ENCODE measurements around the gene PNPT1.

PNPT1 gene

DNA sequence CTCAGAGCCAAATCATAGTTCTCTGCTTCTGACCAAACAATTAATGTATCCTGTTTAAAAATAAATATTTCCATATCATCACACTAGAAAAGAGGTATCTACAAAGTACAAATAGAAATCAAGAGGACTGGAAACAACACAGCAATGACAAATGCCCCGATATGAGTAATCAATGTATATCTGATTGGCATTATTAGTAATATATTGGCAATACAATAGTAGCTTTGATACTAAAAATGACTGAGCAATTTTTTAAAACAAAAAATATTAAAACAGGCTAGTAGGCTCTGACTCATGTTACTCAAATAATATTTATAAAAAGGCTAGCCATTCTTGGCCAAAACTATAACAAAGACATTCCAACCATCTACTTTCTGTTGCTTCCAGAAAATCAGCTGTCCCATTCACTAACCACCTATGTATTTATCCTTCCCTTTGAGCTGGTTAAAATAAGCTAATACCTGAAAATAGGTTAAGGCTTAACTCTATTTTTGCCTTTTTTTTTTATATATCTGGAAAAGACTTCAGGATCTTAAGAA lies 89.5 kb downstream of the PNPT1 start:
- TF ChIP-seq SIN3A (IDR thresholded peaks at IDR 0.05; ENCODE audit: borderline replicate concordance, insufficient read depth, low read length) (no peak), POLR2AphosphoS5 (IDR thresholded peaks at IDR 0.05; ENCODE audit: low read depth, low read length) (no peak), FOXP2 (optimal IDR thresholded peaks at IDR 0.05; ENCODE audit: borderline replicate concordance, extremely low read depth, extremely low read length, insufficient read depth) (no peak), TAF1 (IDR thresholded peaks at IDR 0.05; ENCODE audit: borderline replicate concordance, insufficient read depth, low read length) (no peak), REST (IDR thresholded peaks at IDR 0.05; ENCODE audit: insufficient read depth in 1 of 2, low read depth in 2 of 2, low read length in 2 of 2) (no peak)

DNA sequence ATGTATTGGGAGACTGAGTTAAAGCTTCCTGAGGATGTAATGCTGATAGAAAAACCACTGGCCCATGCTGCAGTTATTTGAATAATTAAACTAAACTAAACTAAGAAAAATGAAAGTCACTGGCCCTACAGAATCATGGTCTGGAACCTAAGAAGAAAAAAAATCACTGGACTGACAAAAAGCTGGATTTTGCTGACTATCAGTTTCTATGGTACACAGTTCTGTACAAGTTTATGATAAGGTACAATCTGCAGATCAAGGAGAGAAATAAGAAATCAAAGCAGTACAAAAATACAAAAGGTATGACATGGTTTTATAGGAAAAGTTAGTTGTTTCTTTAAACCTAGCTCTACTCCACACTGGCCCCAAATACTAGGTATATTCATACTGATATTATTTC lies 91.8 kb downstream of the PNPT1 start:
- no peak for TF ChIP-seq TAF1 (IDR thresholded peaks at IDR 0.05; ENCODE audit: borderline replicate concordance, insufficient read depth, low read length)
- no peak for TF ChIP-seq POLR2AphosphoS5 (IDR thresholded peaks at IDR 0.05; ENCODE audit: low read depth, low read length)
- TF ChIP-seq SIN3A (IDR thresholded peaks at IDR 0.05; ENCODE audit: borderline replicate concordance, insufficient read depth, low read length): no peak
- TF ChIP-seq REST (IDR thresholded peaks at IDR 0.05; ENCODE audit: insufficient read depth in 1 of 2, low read depth in 2 of 2, low read length in 2 of 2): no peak
- no peak for TF ChIP-seq FOXP2 (optimal IDR thresholded peaks at IDR 0.05; ENCODE audit: borderline replicate concordance, extremely low read depth, extremely low read length, insufficient read depth)

DNA sequence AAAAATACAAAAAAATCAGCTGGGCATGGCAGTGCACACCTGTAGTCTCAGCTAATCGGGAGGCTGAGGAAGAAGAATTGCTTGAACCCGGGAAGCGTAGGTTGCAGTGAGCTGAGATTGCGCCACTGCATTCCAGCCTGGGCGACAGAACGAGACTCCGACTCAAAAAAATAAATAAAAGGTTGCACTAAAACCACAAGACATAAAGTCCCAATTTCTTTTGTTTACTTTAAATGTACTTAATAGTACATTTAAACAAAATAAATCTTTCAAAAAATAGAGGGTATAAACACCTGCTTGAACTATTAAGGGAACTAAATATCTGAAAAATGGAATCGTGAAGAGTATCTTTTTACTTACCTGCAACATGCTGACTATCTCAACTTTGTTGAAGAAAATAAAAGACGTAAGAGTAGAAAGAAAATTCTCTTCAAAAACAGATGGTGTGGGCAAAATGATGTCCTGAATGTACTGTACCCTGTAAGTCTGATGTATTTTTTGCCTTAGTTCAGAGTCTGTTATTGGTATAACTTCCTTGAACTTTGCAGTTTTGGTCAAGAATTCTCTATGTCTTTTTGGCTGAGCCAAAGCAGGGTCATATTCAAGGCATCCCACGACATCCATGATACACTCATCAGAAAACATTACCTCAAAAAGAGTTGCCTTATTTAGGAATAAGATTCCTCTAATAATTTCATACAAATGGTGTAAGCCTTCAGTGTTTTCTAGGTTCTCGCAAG lies 95.4 kb downstream of the PNPT1 start:
- no peak for TF ChIP-seq SIN3A (IDR thresholded peaks at IDR 0.05; ENCODE audit: borderline replicate concordance, insufficient read depth, low read length)
- no peak for TF ChIP-seq TAF1 (IDR thresholded peaks at IDR 0.05; ENCODE audit: borderline replicate concordance, insufficient read depth, low read length)
- TF ChIP-seq FOXP2 (optimal IDR thresholded peaks at IDR 0.05; ENCODE audit: borderline replicate concordance, extremely low read depth, extremely low read length, insufficient read depth): no peak
- no peak for TF ChIP-seq POLR2AphosphoS5 (IDR thresholded peaks at IDR 0.05; ENCODE audit: low read depth, low read length)
- TF ChIP-seq REST (IDR thresholded peaks at IDR 0.05; ENCODE audit: insufficient read depth in 1 of 2, low read depth in 2 of 2, low read length in 2 of 2): no peak

- TF ChIP-seq SIN3A (IDR thresholded peaks at IDR 0.05; ENCODE audit: borderline replicate concordance, insufficient read depth, low read length) (no peak), POLR2AphosphoS5 (IDR thresholded peaks at IDR 0.05; ENCODE audit: low read depth, low read length) (no peak), TAF1 (IDR thresholded peaks at IDR 0.05; ENCODE audit: borderline replicate concordance, insufficient read depth, low read length) (no peak), FOXP2 (optimal IDR thresholded peaks at IDR 0.05; ENCODE audit: borderline replicate concordance, extremely low read depth, extremely low read length, insufficient read depth) (no peak), REST (IDR thresholded peaks at IDR 0.05; ENCODE audit: insufficient read depth in 1 of 2, low read depth in 2 of 2, low read length in 2 of 2) (no peak)
Observed at GRCh38 chr2:55595536-55595935, 98.1 kb downstream of the PNPT1 start.

Data from PFSK-1 (cell line).